HepG2 (cell line): ENCODE results near the gene DDX39B. TPM values are rescaled to one million over a fixed set of nuclear protein-coding genes. Genes with fewer than 3 reads are reported as not detected.
A peak's percentile ranks its signal among the peaks of the same experiment; 100 is the strongest.

ENCODE experiments used
- ATAC-seq: fragments of 200-7000 bp; cut with Tn5 transposase; 3 replicates; pipeline ENCODE4 v1.9.1; 2020; ENCODE audit warnings: mild to moderate bottlenecking, moderate library complexity
- BruUV-seq: library from RNA; stranded (reverse); fragments of 400-500 nt; replicated peaks from 2 replicates; lab custom pipeline; 2021; lab: Mats Ljungman, UMichigan
- CTCF ChIA-PET: fragments of 300-600 bp; formaldehyde crosslinking; extraction: SDS; loops from one replicate; lab custom pipeline; 2021; ENCODE audit warnings: low total read pairs, inconsistent platforms, low intra/inter-chr PET ratio; lab: Yijun Ruan, JAX
- POLR2A ChIA-PET: fragments of 350-600 bp; sonication (Branson Sonifier 250); formaldehyde crosslinking; loops from one replicate; lab custom pipeline; 2020; ENCODE audit warnings: antibody characterized with exemption, inconsistent platforms; lab: Yijun Ruan, JAX
- DNase-seq: peaks from one replicate; pipeline ENCODE4 v3.0.0-alpha.2; 2015; ENCODE audit warnings: low spot score
- FAIRE-seq: peaks from 3 replicates; lab custom pipeline; 2011; peaks lifted over from hg19 to GRCh38; lab: Jason Lieb, UNC
- H2AFZ ChIP-seq: one replicate; pipeline ENCODE4 v1.6.1; 2011; ENCODE audit warnings: low read length, inconsistent platforms
- H3K27ac ChIP-seq: fragments of 300-600 bp; 3 replicates; pipeline ENCODE4 v1.8.0; 2011; ENCODE audit warnings: mixed run types, mild to moderate bottlenecking, mixed read lengths, low read length, inconsistent platforms; ENCODE audit not compliant: insufficient read depth; ENCODE audit errors: extremely low read length
- H3K27me3 ChIP-seq, 2 experiments: fragments of 200-600 bp in 1 of 2; 2 replicates in 1 of 2; 3 replicates in 1 of 2; pipeline versions ENCODE4 v1.6.0 to v1.8.0; 2011; ENCODE audit warnings: low read length in 2 of 2, mild to moderate bottlenecking in 2 of 2, moderate library complexity in 2 of 2, inconsistent platforms in 1 of 2; ENCODE audit not compliant: insufficient read depth in 2 of 2, control insufficient read depth in 1 of 2
- H3K36me3 ChIP-seq, 2 experiments: fragments of 200-600 bp in 1 of 2; replicated peaks in 1 of 2; 2 replicates in 1 of 2; 3 replicates in 1 of 2; pipeline versions ENCODE4 v1.5.1 to v1.8.0; 2011; ENCODE audit warnings: low read length in 2 of 2, inconsistent platforms in 1 of 2; ENCODE audit not compliant: insufficient read depth in 2 of 2, control insufficient read depth in 1 of 2
- H3K4me1 ChIP-seq: 2 replicates; pipeline ENCODE4 v1.5.1; 2012; ENCODE audit warnings: low read length, inconsistent platforms; ENCODE audit not compliant: insufficient read depth
- H3K4me2 ChIP-seq: 2 replicates; pipeline ENCODE4 v1.6.0; 2011; ENCODE audit warnings: low read depth, low read length, inconsistent platforms
- H3K4me3 ChIP-seq, 3 experiments: fragments of 200-600 bp in 1 of 3; sonication (generic), shearing (Covaris generic) in 1 of 3; replicated peaks in 1 of 3; 2 replicates each; pipeline ENCODE4 v1.5.1; 2011 to 2016; ENCODE audit warnings: low read length in 3 of 3, inconsistent platforms in 2 of 3, low read depth in 2 of 3, mild to moderate bottlenecking in 2 of 3, control low read depth in 1 of 3, mixed read lengths in 1 of 3; ENCODE audit not compliant: insufficient read depth in 1 of 3
- H3K79me2 ChIP-seq: one replicate; pipeline ENCODE4 v1.6.1; 2011; ENCODE audit warnings: low read length, inconsistent platforms; ENCODE audit not compliant: insufficient read depth
- H3K9ac ChIP-seq: 2 replicates; pipeline ENCODE4 v1.6.0; 2011; ENCODE audit warnings: mild to moderate bottlenecking, low read depth, low read length, inconsistent platforms; ENCODE audit not compliant: insufficient read depth
- H3K9me3 ChIP-seq: 2 replicates; pipeline ENCODE4 v1.5.1; 2012; ENCODE audit warnings: mild to moderate bottlenecking, low read length
- H4K20me1 ChIP-seq: 2 replicates; pipeline ENCODE4 v1.6.0; 2011; ENCODE audit warnings: inconsistent platforms, mild to moderate bottlenecking, low read length, moderate library complexity; ENCODE audit not compliant: insufficient read depth
- CEBPB ChIP-seq: IDR thresholded peaks from 2 replicates; pipeline ENCODE4 v1.6.1; 2011; ENCODE audit warnings: low read depth, low read length, improper control_type of control experiment, borderline replicate concordance
- ESRRA ChIP-seq: sonication (generic); formaldehyde crosslinking; IDR thresholded peaks from 2 replicates; pipeline ENCODE4 v1.5.1; 2020; ENCODE audit warnings: mild to moderate bottlenecking, low read depth, missing genetic modification reagents
- KMT2A ChIP-seq: sonication (generic); formaldehyde crosslinking; IDR thresholded peaks from 2 replicates; pipeline ENCODE4 v1.4.0; 2020; ENCODE audit warnings: missing genetic modification reagents
- KMT2B ChIP-seq: IDR thresholded peaks from 2 replicates; pipeline ENCODE4 v1.6.1; 2016; ENCODE audit warnings: missing genetic modification reagents, missing compliant biosample characterization
- MXI1 ChIP-seq: IDR thresholded peaks from 3 replicates; pipeline ENCODE4 v1.6.1; 2012; ENCODE audit warnings: low read depth, low read length, inconsistent platforms, borderline replicate concordance
- NR1H2 ChIP-seq: sonication (generic); formaldehyde crosslinking; IDR thresholded peaks from 2 replicates; pipeline ENCODE4 v1.8.1; 2022; ENCODE audit warnings: low read depth, missing genetic modification reagents, borderline replicate concordance
- PAF1 ChIP-seq: IDR thresholded peaks from 2 replicates; pipeline ENCODE4 v1.6.1; 2016; ENCODE audit warnings: missing genetic modification reagents, missing compliant biosample characterization
- POLR2A ChIP-seq, 2 experiments: IDR thresholded peaks; 2 replicates each; pipeline ENCODE4 v1.6.1; 2011; ENCODE audit warnings: low read depth in 2 of 2, low read length in 2 of 2, mild to moderate bottlenecking in 1 of 2, moderate library complexity in 1 of 2; ENCODE audit not compliant: insufficient read depth in 1 of 2
- POLR2G ChIP-seq: fragments of 200-400 bp; formaldehyde crosslinking; IDR thresholded peaks from 2 replicates; pipeline ENCODE4 v1.6.1; 2018; ENCODE audit warnings: mild to moderate bottlenecking, low read depth, low read length, moderate library complexity
- STAG1 ChIP-seq: sonication (generic); formaldehyde crosslinking; IDR thresholded peaks from 2 replicates; pipeline ENCODE4 v1.4.0; 2020; ENCODE audit warnings: missing genetic modification reagents
- ZFP36L2 ChIP-seq: sonication (generic); formaldehyde crosslinking; IDR thresholded peaks from 2 replicates; pipeline ENCODE4 v1.4.0; 2020; ENCODE audit warnings: missing genetic modification reagents
- ZFP90 ChIP-seq: sonication (generic); formaldehyde crosslinking; IDR thresholded peaks from 2 replicates; pipeline ENCODE4 v1.8.0; 2022; ENCODE audit warnings: missing genetic modification reagents, mild to moderate bottlenecking, inconsistent platforms, borderline replicate concordance
- ZNF124 ChIP-seq: sonication (generic); formaldehyde crosslinking; IDR thresholded peaks from 2 replicates; pipeline ENCODE4 v1.4.0; 2020; ENCODE audit warnings: missing genetic modification reagents
- ZNF552 ChIP-seq: sonication (generic); formaldehyde crosslinking; IDR thresholded peaks from 2 replicates; pipeline ENCODE4 v1.9.0; 2022; ENCODE audit warnings: missing genetic modification reagents, mild to moderate bottlenecking, borderline replicate concordance
- ZNF761 ChIP-seq: sonication (generic); formaldehyde crosslinking; conservative IDR thresholded peaks from 2 replicates; pipeline ENCODE4 v1.4.0; 2020; ENCODE audit warnings: mild to moderate bottlenecking, missing genetic modification reagents
- ZNF788 ChIP-seq: sonication (generic); formaldehyde crosslinking; IDR thresholded peaks from 2 replicates; pipeline ENCODE4 v1.5.0; 2020; ENCODE audit warnings: mild to moderate bottlenecking, missing genetic modification reagents, borderline replicate concordance
- ZSCAN12 ChIP-seq: sonication (generic); formaldehyde crosslinking; IDR thresholded peaks from 2 replicates; pipeline ENCODE4 v1.9.0; 2021; ENCODE audit warnings: mild to moderate bottlenecking, missing genetic modification reagents
- WGBS: methylation state at CpG from one replicate; pipeline ENCODE4 v1.1.6; 2017; ENCODE audit warnings: low lambda C conversion rate; 5-methylcytosine and 5-hydroxymethylcytosine counted together
- in situ Hi-C: cut with HindIII; loops from 2 replicates; pipeline ENCODE4 v1.10.0; 2017; ENCODE audit warnings: low pct_unique_long_range_greater_than_20kb; ENCODE audit not compliant: extremely low pct_ligation_motif_present
- intact Hi-C: fragments of 100-400 bp; cut with micrococcal nuclease; formaldehyde crosslinking; loops from one replicate; pipeline ENCODE4 v1.10.0; 2022; ENCODE audit not compliant: unreplicated experiment
- polyA plus RNA-seq, 8 experiments: library from polyadenylated mRNA; depleted of rRNA in 3 of 8; stranded (reverse) in 7 of 8; unstranded in 1 of 8; fragments of >200 nt; fragmentation: Illumina TruSeq in 4 of 8; extraction: Trizol in 4 of 8; gene quantifications; 2 replicates each; pipeline versions ENCODE4 v1.2.1 to v1.2.3, GENCODE V29; 2011 to 2016; ENCODE audit warnings: low read depth in 4 of 8, missing spikeins in 1 of 8, mixed read lengths in 1 of 8; ENCODE audit not compliant: insufficient read depth in 1 of 8
- total RNA-seq, 5 experiments: library from RNA; depleted of rRNA; stranded (reverse); fragments of >200 nt; fragmentation: Illumina TruSeq; extraction: Trizol; gene quantifications; 2 replicates each; pipeline ENCODE4 v1.2.3, GENCODE V29; 2016; ENCODE audit warnings: low read depth in 1 of 5
- TF ChIP-seq, protein P1 (sequence below): sonication (generic); formaldehyde crosslinking; IDR thresholded peaks from 2 replicates; pipeline ENCODE4 v1.5.0; 2020; ENCODE audit warnings: missing genetic modification reagents
- TF ChIP-seq, protein P2 (sequence below): sonication (generic); formaldehyde crosslinking; IDR thresholded peaks from 2 replicates; pipeline ENCODE4 v1.5.1; 2020; ENCODE audit warnings: mild to moderate bottlenecking, missing genetic modification reagents, borderline replicate concordance
- TF ChIP-seq, protein P3 (sequence below): sonication (generic); formaldehyde crosslinking; IDR thresholded peaks from 2 replicates; pipeline ENCODE4 v1.4.0; 2020; ENCODE audit warnings: missing genetic modification reagents
- TF ChIP-seq, protein P4 (sequence below): sonication (generic); formaldehyde crosslinking; conservative IDR thresholded peaks from 2 replicates; pipeline ENCODE4 v1.8.1; 2023; ENCODE audit warnings: missing genetic modification reagents

DDX39B gene
- total and polyA plus RNA-seq, 2 of the 13 experiments (the other 11 are each of a cell fraction or from before 2014, with no cell fraction given) = 570 to 678 TPM

DNA sequence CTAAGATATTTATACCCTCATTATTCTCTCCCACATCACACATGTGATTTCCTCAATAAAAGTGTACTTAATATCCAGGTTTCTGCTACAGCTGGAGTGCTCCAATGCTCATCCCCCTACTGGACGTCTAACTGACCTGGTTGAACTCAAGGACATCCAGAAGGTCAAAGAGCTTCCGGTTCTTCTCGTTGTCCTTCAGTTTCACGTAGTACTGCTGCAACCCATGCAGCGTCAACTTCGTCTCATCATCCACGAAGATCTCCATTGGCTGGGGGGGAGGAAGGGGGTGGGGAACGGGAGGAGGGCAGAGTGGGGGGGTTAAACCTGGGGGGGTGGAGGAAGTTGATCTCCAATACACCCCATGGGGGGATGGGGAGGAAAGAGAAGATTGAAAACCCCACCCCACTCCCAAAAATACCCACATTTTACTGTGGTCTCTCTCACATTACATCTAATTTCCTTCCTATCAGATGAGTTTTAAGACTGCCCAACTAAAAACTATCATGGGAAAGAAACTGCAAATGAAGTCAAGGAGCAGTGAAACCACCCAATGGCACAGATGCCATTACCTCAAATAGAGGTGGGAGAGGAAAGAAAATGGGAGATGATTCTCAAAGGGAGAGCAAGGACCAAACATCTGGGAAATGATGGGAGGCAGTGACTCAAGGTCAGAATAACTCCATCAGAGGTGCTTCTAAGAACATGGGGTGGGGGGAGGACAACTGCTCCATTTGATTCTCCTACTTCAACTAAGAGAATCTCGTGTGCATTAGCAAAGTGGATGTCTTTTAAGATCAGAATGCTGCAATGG lies 9.0 kb downstream of the DDX39B start:
- Histone ChIP-seq H3K79me2 (peaks cover 23% of the 10 kb centered on the region), H3K27me3 (no peaks in the 10 kb centered on the region), H3K9me3 (no peaks in the 10 kb centered on the region), H3K4me3 (no peak overlapping the region), H3K27ac (no peak overlapping the region), H4K20me1 (peaks cover 63% of the 10 kb centered on the region), H3K36me3 (peaks cover 41 to 78% of the 10 kb centered on the region in 2 experiments), H2AFZ (no peak overlapping the region), H3K9ac (no peak overlapping the region), H3K4me1 (peaks cover 79% of the 10 kb centered on the region), H3K4me2 (no peak overlapping the region)
- POLR2A ChIA-PET = interaction anchor here (1.3 to 8.3 kb wide), 2 partner anchors 9 kb away, joined by 6 to 123 read pairs; partner anchors contain the start of gene DDX39B
- 91% methylated on average over 9 of the region's 9 CpGs for WGBS
- in situ Hi-C loops (no loop called here), intact Hi-C loops (no loop called here)
- no peak for ATAC-seq
- no peak for DNase-seq
- CTCF ChIA-PET = no interaction called here
- BruUV-seq = no TSS peak
- no peak for FAIRE-seq
- TF ChIP-seq MXI1 (no peak), ZFP36L2 (no peak), ZNF124 (no peak), ZNF788 (CRISPR knock-in tag) (no peak), ZNF552 (CRISPR knock-in tag) (no peak), KMT2A (CRISPR knock-in tag) (no peak), ZSCAN12 (no peak), ZNF761 (CRISPR knock-in tag) (no peak), PAF1 (peak; percentile 14; the same call in 1 of the 2 replicates), POLR2A (IDR thresholded peaks at IDR 0.05; ENCODE audit: insufficient read depth in 1 of 2, low read depth in 2 of 2, low read length in 2 of 2) (peak in 1 of 2 experiments; percentile 14; a peak in 1 of 4 replicates), ZFP90 (CRISPR knock-in tag) (no peak), STAG1 (CRISPR knock-in tag) (no peak), NR1H2 (CRISPR knock-in tag) (no peak), CEBPB (no peak), KMT2B (CRISPR knock-in tag) (no peak), POLR2G (peak; percentile 43; the same call in 1 of the 2 replicates), ESRRA (CRISPR knock-in tag) (peak; percentile 83)
- TF ChIP-seq, protein P1, sequence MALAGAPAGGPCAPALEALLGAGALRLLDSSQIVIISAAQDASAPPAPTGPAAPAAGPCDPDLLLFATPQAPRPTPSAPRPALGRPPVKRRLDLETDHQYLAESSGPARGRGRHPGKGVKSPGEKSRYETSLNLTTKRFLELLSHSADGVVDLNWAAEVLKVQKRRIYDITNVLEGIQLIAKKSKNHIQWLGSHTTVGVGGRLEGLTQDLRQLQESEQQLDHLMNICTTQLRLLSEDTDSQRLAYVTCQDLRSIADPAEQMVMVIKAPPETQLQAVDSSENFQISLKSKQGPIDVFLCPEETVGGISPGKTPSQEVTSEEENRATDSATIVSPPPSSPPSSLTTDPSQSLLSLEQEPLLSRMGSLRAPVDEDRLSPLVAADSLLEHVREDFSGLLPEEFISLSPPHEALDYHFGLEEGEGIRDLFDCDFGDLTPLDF (CRISPR knock-in tag) = no peak
- TF ChIP-seq, protein P2, sequence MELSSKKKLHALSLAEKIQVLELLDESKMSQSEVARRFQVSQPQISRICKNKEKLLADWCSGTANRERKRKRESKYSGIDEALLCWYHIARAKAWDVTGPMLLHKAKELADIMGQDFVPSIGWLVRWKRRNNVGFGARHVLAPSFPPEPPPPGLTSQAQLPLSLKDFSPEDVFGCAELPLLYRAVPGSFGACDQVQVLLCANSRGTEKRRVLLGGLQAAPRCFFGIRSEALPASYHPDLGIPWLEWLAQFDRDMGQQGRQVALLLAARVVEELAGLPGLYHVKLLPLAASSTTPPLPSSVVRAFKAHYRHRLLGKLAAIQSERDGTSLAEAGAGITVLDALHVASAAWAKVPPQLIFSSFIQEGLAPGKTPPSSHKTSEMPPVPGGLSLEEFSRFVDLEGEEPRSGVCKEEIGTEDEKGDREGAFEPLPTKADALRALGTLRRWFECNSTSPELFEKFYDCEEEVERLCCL (CRISPR knock-in tag) = no peak
- TF ChIP-seq, protein P3, sequence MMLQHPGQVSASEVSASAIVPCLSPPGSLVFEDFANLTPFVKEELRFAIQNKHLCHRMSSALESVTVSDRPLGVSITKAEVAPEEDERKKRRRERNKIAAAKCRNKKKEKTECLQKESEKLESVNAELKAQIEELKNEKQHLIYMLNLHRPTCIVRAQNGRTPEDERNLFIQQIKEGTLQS (CRISPR knock-in tag) = no peak
- TF ChIP-seq, protein P4, sequence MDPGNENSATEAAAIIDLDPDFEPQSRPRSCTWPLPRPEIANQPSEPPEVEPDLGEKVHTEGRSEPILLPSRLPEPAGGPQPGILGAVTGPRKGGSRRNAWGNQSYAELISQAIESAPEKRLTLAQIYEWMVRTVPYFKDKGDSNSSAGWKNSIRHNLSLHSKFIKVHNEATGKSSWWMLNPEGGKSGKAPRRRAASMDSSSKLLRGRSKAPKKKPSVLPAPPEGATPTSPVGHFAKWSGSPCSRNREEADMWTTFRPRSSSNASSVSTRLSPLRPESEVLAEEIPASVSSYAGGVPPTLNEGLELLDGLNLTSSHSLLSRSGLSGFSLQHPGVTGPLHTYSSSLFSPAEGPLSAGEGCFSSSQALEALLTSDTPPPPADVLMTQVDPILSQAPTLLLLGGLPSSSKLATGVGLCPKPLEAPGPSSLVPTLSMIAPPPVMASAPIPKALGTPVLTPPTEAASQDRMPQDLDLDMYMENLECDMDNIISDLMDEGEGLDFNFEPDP = 0 out of 2 replicates have a peak, but pooled peaks have one; percentile 39
